ENCODE results near the gene KIF20B.
"Not testable (repeated sequence)": the region's sequence is repeated elsewhere in the genome, so short reads cannot be mapped to it uniquely, and the experiment has no call there.

Gene KIF20B

GRCh38 chr10:89809766-89810165 lies 108.4 kb downstream of the KIF20B start:
- POLR2A ChIA-PET: no interaction called here
- DNase-seq (ENCODE audit: extremely low spot score): no peak
- TF ChIP-seq CTCF (IDR thresholded peaks at IDR 0.05; ENCODE audit: control extremely low read depth, extremely low read depth, low read depth, missing control alignments): no peak
- CTCF ChIA-PET: interaction anchor here (1.2 to 2.2 kb wide), 2 partner anchors 15 to 36 kb away, joined by 3 to 8 read pairs; no protein-coding TSS in a partner anchor

GRCh38 chr10:89810908-89811525 lies 109.6 kb downstream of the KIF20B start:
- no peak for DNase-seq (ENCODE audit: extremely low spot score)
- POLR2A ChIA-PET: no interaction called here
- no peak for TF ChIP-seq CTCF (IDR thresholded peaks at IDR 0.05; ENCODE audit: control extremely low read depth, extremely low read depth, low read depth, missing control alignments)
- CTCF ChIA-PET: interaction anchor here (0.9 kb wide), 1 partner anchor 27 kb away, joined by 3 read pairs; no protein-coding TSS in a partner anchor

- CTCF ChIA-PET: no interaction called here
- no peak for DNase-seq (ENCODE audit: extremely low spot score)
- TF ChIP-seq CTCF (IDR thresholded peaks at IDR 0.05; ENCODE audit: control extremely low read depth, extremely low read depth, low read depth, missing control alignments): no peak
These were observed 112.2 kb downstream of the KIF20B start for GRCh38 chr10:89813546-89813945.

GRCh38 chr10:89814278-89814677 lies 112.9 kb downstream of the KIF20B start:
- no peak for DNase-seq (ENCODE audit: extremely low spot score)
- ChIA-PET POLR2A (no interaction called here), CTCF (interaction anchor here (2.1 kb wide), 1 partner anchor 8 kb away, joined by 7 read pairs; no protein-coding TSS in a partner anchor)
- no peak for TF ChIP-seq CTCF (IDR thresholded peaks at IDR 0.05; ENCODE audit: control extremely low read depth, extremely low read depth, low read depth, missing control alignments)

More at GRCh38 chr10:89813546-89813945, 112.2 kb downstream of the KIF20B start:
- POLR2A ChIA-PET: no interaction called here

- DNase-seq (ENCODE audit: extremely low spot score): no peak
- POLR2A ChIA-PET: no interaction called here
- CTCF ChIA-PET: interaction anchor here (2.1 kb wide), 1 partner anchor 9 kb away, joined by 7 read pairs; no protein-coding TSS in a partner anchor
- no peak for TF ChIP-seq CTCF (IDR thresholded peaks at IDR 0.05; ENCODE audit: control extremely low read depth, extremely low read depth, low read depth, missing control alignments)
These were observed 113.9 kb downstream of the KIF20B start for GRCh38 chr10:89815049-89815853.

- POLR2A ChIA-PET; CTCF ChIA-PET; DNase-seq (ENCODE audit: extremely low spot score): not testable (repeated sequence)
These were observed 117.6 kb downstream of the KIF20B start for GRCh38 chr10:89819008-89819407.

Data from GM10248 (cell line).